ENCODE results near the gene FOXK1.
"Not testable (repeated sequence)": the region's sequence is repeated elsewhere in the genome, so short reads cannot be mapped to it uniquely, and the experiment has no call there.

FOXK1 gene

DNA sequence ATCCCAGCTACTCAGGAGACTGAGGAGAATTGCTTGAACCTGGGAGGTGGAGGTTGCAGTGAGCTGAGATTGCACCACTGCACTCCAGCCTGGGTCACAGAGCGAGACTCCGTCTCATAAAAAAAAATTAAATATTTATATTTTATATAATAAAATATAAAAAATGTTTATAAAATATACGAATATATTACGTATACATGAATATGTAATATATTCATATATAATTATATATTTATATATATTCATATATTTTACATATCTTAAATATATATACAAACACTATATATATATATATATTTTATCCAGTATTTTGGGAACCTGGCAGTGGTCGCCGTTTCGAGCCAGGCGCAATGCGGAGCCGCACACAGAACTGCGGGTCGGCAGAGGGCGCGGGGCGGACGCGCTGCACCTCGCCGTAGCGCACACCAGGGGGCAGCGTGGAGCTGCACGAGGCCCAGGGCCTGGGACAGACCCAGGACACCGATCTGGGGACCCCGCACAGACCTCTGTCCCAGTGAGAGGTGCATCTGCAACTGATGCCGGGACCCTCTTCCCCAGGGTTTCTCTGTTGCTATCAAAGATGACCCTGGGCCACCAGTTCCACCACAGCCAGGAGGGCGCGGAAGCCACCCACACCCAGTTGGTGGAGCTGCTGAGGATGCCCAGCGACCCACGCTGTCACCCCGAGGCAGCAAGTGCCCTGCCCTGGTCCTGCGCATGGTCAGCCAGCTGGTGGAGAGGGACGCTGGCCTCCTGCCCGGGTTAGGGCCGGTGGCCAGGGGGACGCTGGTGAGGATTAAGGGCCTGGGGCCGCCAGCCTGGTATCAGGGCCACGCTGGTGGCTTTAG lies 116.0 kb downstream of the FOXK1 start:
- Histone ChIP-seq H3K4me3 (ENCODE audit: low read depth, low read length) (no peak overlapping the region), H3K27me3 (ENCODE audit: control insufficient read depth, insufficient read depth, low read length) (no peaks in the 10 kb centered on the region), H3K36me3 (ENCODE audit: control insufficient read depth, insufficient read depth, low read length) (no peaks in the 10 kb centered on the region), H3K4me1 (ENCODE audit: control insufficient read depth, insufficient read depth, low read length) (no peaks in the 10 kb centered on the region), H3K9me3 (ENCODE audit: control insufficient read depth, insufficient read depth, low read length) (no peaks in the 10 kb centered on the region), H3K9ac (ENCODE audit: low read depth, low read length) (no peak overlapping the region)

GRCh38 chr7:4798706-4799235 lies 116.7 kb downstream of the FOXK1 start:
- Histone ChIP-seq H3K9me3 (ENCODE audit: control insufficient read depth, insufficient read depth, low read length) (no peaks in the 10 kb centered on the region), H3K4me1 (ENCODE audit: control insufficient read depth, insufficient read depth, low read length) (no peaks in the 10 kb centered on the region), H3K9ac (ENCODE audit: low read depth, low read length) (no peak overlapping the region), H3K36me3 (ENCODE audit: control insufficient read depth, insufficient read depth, low read length) (no peaks in the 10 kb centered on the region), H3K27me3 (ENCODE audit: control insufficient read depth, insufficient read depth, low read length) (no peaks in the 10 kb centered on the region), H3K4me3 (ENCODE audit: low read depth, low read length) (no peak overlapping the region)

DNA sequence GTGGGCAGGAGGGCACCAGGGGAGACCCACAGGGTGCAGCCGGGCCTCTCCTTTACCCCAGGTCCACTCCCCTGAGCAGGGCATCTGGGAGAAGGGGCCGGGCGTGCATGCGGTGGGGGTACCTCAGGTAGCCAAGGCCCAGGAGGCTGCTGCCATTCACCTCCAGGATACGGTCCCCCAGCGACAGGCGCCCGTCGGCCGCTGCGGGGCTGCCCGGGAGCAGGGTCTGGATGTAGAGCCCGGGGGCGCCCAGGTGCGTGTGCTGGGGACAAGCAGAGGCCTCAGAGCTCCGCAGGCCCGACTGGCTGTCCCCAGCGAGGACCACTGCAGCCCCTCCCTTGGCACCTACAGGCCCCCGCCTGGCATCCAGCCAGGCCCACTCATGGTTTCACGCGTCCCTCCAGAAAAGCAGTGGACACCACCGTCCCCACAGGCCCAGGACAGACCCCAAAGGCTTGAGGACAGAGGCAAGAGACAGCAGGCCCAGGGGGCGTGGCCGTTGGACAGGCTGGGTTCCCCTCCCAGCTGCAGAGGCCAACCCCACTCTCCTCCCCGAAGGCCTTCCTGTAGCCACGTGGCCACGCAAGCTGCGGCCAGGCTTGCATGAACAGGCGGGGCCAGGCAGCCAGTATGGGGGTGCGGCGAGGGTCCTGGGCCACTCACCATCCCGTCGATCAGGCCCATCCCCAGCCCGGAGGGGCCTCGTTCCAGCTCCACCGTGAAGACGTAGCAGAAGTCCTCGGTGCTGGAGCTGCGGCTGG lies 117.6 kb downstream of the FOXK1 start:
- no peaks in the 10 kb centered on the region for H3K4me1 ChIP-seq (ENCODE audit: control insufficient read depth, insufficient read depth, low read length)
- no peaks in the 10 kb centered on the region for H3K36me3 ChIP-seq (ENCODE audit: control insufficient read depth, insufficient read depth, low read length)
- H3K27me3 ChIP-seq (ENCODE audit: control insufficient read depth, insufficient read depth, low read length): no peaks in the 10 kb centered on the region
- H3K9me3 ChIP-seq (ENCODE audit: control insufficient read depth, insufficient read depth, low read length): no peaks in the 10 kb centered on the region
- no peak overlapping the region for H3K4me3 ChIP-seq (ENCODE audit: low read depth, low read length)
- H3K9ac ChIP-seq (ENCODE audit: low read depth, low read length): no peak overlapping the region

DNA sequence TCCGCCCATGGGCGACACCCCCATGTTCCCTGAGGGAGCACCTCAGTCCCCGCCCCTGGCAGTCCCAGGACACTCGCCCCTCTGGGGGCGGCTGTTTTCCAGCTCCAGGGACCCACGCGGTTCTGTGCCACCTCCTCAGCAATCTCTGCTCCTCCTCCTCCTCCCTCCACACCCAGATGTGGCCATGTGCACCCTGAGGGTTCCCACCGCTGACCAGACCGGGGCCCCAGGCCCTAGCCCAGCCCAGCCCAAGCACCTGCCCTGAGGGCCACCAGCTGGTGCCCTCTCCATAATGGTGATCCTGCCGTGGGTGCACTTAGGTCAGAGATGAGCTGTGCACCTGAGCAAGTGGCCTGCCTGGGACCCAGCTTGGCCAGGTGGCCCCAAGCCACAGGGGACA lies 118.4 kb downstream of the FOXK1 start:
- Histone ChIP-seq H3K27me3 (ENCODE audit: control insufficient read depth, insufficient read depth, low read length) (no peaks in the 10 kb centered on the region), H3K9ac (ENCODE audit: low read depth, low read length) (no peak overlapping the region), H3K9me3 (ENCODE audit: control insufficient read depth, insufficient read depth, low read length) (no peaks in the 10 kb centered on the region), H3K4me1 (ENCODE audit: control insufficient read depth, insufficient read depth, low read length) (no peaks in the 10 kb centered on the region), H3K4me3 (ENCODE audit: low read depth, low read length) (no peak overlapping the region), H3K36me3 (ENCODE audit: control insufficient read depth, insufficient read depth, low read length) (no peaks in the 10 kb centered on the region)

GRCh38 chr7:4800926-4801838 lies 119.1 kb downstream of the FOXK1 start:
- H3K9me3 ChIP-seq (ENCODE audit: control insufficient read depth, insufficient read depth, low read length): no peaks in the 10 kb centered on the region
- no peaks in the 10 kb centered on the region for H3K4me1 ChIP-seq (ENCODE audit: control insufficient read depth, insufficient read depth, low read length)
- no peak overlapping the region for H3K9ac ChIP-seq (ENCODE audit: low read depth, low read length)
- no peak overlapping the region for H3K4me3 ChIP-seq (ENCODE audit: low read depth, low read length)
- no peaks in the 10 kb centered on the region for H3K36me3 ChIP-seq (ENCODE audit: control insufficient read depth, insufficient read depth, low read length)
- no peaks in the 10 kb centered on the region for H3K27me3 ChIP-seq (ENCODE audit: control insufficient read depth, insufficient read depth, low read length)

DNA sequence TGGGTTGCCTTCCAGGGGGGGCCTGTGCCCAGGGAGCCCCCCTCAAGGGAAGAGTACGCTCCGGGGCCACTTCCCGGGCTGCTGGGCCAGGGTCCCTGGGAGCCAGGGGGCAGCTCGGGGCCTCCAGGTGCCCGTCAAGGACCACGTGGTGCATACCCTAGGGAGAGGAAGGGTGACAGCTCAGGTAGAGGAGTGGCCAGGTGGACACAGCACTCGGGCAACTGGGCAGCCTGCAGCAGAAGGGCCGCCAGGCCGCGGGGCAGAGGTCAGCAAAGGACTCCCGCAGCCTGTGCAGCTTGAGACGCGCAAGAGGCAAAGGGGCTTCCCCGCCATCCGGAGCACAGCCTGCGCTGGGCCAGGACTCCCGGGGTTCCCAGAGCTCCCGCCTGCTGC lies 119.7 kb downstream of the FOXK1 start:
- Histone ChIP-seq H3K9ac (ENCODE audit: low read depth, low read length) (no peak overlapping the region), H3K4me3 (ENCODE audit: low read depth, low read length) (no peak overlapping the region), H3K36me3 (ENCODE audit: control insufficient read depth, insufficient read depth, low read length) (no peaks in the 10 kb centered on the region), H3K9me3 (ENCODE audit: control insufficient read depth, insufficient read depth, low read length) (no peaks in the 10 kb centered on the region), H3K27me3 (ENCODE audit: control insufficient read depth, insufficient read depth, low read length) (no peaks in the 10 kb centered on the region), H3K4me1 (ENCODE audit: control insufficient read depth, insufficient read depth, low read length) (no peaks in the 10 kb centered on the region)

GRCh38 chr7:4802577-4802976 lies 120.5 kb downstream of the FOXK1 start:
- H3K27me3 ChIP-seq (ENCODE audit: control insufficient read depth, insufficient read depth, low read length); H3K9ac ChIP-seq (ENCODE audit: low read depth, low read length); H3K4me3 ChIP-seq (ENCODE audit: low read depth, low read length); H3K36me3 ChIP-seq (ENCODE audit: control insufficient read depth, insufficient read depth, low read length); H3K9me3 ChIP-seq (ENCODE audit: control insufficient read depth, insufficient read depth, low read length); H3K4me1 ChIP-seq (ENCODE audit: control insufficient read depth, insufficient read depth, low read length): not testable (repeated sequence)

DNA sequence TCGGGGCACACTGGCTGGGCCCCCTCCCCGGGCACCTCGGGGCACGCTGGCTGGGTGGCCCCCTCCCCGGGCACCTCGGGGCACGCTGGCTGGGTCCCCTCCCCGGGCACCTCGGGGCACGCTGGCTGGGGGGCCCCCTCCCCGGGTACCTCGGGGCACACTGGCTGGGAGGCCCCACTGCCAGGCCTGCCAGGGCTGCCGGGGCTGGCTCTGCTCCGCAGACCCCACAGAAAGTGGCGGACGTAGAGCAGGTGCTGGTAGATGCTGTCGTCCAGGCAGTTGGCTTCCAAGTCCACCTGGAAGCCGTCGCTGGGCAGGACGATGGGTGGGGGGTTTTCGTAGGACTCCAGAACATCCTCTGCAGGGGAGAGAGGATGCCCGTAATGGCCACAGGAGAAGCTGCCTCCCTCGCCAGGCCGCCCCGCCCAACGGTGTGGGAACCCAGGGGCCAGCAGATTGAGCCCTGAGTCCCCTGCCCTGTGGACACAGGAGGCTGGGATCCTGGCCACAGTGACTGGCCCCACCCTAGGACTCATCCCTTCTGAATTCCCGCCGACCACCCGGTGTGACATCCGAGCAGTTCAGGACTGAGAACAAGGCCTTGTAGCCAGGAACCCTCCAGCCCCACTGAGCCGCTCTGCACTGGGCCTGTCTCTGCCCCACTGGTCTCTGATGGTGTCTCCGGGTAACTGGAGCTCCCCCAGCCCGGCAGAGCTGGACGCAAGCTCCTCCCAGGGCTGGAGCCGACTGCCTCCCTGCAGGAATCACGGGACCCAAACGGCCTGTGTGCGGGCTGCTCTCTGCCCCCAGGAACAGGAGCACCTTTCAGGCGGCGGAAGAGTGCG lies 121.5 kb downstream of the FOXK1 start:
- Histone ChIP-seq H3K36me3 (ENCODE audit: control insufficient read depth, insufficient read depth, low read length) (no peaks in the 10 kb centered on the region), H3K4me3 (ENCODE audit: low read depth, low read length) (no peak overlapping the region), H3K9me3 (ENCODE audit: control insufficient read depth, insufficient read depth, low read length) (no peaks in the 10 kb centered on the region), H3K27me3 (ENCODE audit: control insufficient read depth, insufficient read depth, low read length) (no peaks in the 10 kb centered on the region), H3K4me1 (ENCODE audit: control insufficient read depth, insufficient read depth, low read length) (no peaks in the 10 kb centered on the region), H3K9ac (ENCODE audit: low read depth, low read length) (no peak overlapping the region)

GRCh38 chr7:4805110-4805983 lies 123.3 kb downstream of the FOXK1 start:
- H3K9ac ChIP-seq (ENCODE audit: low read depth, low read length): no peak overlapping the region
- H3K27me3 ChIP-seq (ENCODE audit: control insufficient read depth, insufficient read depth, low read length): no peaks in the 10 kb centered on the region
- no peaks in the 10 kb centered on the region for H3K36me3 ChIP-seq (ENCODE audit: control insufficient read depth, insufficient read depth, low read length)
- no peak overlapping the region for H3K4me3 ChIP-seq (ENCODE audit: low read depth, low read length)
- no peaks in the 10 kb centered on the region for H3K4me1 ChIP-seq (ENCODE audit: control insufficient read depth, insufficient read depth, low read length)
- no peaks in the 10 kb centered on the region for H3K9me3 ChIP-seq (ENCODE audit: control insufficient read depth, insufficient read depth, low read length)

- no peaks in the 10 kb centered on the region for H3K9me3 ChIP-seq (ENCODE audit: control insufficient read depth, insufficient read depth, low read length)
- no peak overlapping the region for H3K9ac ChIP-seq (ENCODE audit: low read depth, low read length)
- H3K4me3 ChIP-seq (ENCODE audit: low read depth, low read length): no peak overlapping the region
- no peaks in the 10 kb centered on the region for H3K4me1 ChIP-seq (ENCODE audit: control insufficient read depth, insufficient read depth, low read length)
- H3K36me3 ChIP-seq (ENCODE audit: control insufficient read depth, insufficient read depth, low read length): no peaks in the 10 kb centered on the region
- H3K27me3 ChIP-seq (ENCODE audit: control insufficient read depth, insufficient read depth, low read length): no peaks in the 10 kb centered on the region
These were observed 123.8 kb downstream of the FOXK1 start for GRCh38 chr7:4805984-4806300.

All from iPS-15b (cell line).